Amniotic stem cell (primary cell): ENCODE measurements around the gene MTCL3.

Experiments used
- DNase-seq: peaks from one replicate; lab custom pipeline; 2025; lab: John Stamatoyannopoulos, UW

The MTCL3 gene

DNA sequence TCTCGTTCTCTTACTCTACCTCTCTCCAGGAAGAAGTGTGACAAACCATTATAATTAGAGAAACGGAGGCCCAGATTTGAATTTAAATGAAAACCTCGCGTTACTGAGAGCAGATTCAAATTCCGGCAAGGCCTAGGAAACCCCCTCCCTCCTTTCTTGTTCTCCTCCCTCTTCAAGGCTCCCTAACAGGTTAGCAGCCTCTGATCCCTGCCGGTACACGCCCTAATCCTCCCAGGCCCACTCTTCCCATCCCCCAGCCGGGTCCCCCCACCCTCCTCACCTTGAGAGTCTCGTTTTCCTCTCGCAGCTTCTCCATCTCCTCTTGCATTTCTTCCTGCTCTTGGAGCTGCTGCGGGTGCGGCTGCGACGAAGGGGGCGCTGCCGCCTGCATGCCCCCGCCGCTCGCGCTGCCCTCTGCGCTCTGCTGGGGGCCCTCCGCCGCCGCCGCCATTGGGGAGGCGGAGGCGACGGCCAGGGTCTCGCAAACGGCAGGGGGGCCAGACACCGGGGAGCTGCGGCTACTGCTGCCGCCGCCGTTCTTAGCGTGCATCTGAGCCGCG is 3.8 kb downstream of the MTCL3 start:
- DNase-seq, result no peak

DNA sequence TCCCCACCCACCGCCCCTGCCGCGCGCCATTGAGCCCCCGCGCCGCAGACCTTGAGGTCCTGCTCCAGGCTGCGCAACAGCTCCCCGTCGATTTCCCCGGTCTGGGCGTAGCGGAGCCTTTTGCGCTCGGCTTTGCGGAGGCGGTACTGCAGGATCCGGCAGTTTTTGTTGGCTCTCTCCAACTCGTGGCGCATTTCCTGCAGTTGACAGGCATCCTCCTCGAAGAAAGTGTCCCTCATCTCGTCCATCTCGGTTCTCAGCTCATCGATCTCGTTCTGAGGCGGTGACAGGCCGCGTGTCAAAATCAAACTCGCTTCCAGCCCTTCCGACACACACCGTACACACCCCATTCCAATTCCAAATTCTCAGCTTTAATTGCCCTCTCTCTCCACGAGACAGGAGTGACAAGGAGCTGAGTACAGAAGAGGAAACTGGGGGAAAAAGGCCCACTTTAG is 4.3 kb downstream of the MTCL3 start:
- no peak for DNase-seq

DNA sequence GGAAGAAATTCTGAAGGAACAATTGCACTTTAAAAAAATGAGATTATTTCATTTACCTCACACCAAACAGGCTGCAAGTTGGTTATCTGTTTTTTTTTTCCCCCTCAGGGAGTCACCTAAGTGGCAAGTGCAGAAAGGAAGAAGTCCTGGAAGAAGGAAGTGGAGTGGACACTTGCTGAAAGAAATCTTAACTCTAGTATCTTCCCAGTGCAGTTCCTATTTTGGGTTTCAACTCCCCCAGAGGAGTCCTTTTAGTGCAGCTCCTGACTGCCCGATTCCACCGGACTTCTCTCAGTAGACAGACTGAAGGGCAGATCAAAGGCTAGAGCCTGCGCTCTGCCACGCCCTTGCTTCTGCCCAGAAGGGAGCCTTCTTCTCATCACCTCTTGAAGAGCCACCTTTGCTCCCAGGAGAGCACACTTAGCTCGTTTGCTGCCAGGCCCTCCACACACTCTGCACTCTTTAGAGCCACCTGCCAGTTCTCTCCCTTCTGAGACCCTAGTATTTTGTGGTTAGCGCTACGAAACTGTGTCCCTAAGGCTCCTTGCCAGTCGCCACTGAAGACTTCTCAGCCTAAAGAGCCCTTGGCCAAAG is 4.9 kb downstream of the MTCL3 start:
- no peak for DNase-seq

DNA sequence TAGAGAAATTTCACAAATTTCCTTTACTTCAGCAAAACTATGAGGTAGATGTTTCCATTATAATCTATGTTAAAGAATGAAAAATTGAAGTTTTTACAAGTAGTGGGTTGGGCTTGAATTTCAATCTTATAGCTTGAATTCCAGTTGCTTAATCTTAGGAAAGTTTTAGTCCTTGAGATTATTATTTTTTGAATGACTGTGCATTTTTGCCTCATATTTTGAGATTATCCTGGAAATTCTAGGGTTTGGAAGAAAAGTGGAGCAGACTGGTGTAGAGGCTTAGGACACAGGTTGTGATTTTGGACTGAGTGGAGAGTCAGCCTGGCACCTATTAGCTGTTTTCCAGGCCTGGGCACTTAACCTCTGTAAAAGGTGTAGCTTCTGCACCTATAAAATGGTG is 5.7 kb downstream of the MTCL3 start:
- no peak for DNase-seq

DNA sequence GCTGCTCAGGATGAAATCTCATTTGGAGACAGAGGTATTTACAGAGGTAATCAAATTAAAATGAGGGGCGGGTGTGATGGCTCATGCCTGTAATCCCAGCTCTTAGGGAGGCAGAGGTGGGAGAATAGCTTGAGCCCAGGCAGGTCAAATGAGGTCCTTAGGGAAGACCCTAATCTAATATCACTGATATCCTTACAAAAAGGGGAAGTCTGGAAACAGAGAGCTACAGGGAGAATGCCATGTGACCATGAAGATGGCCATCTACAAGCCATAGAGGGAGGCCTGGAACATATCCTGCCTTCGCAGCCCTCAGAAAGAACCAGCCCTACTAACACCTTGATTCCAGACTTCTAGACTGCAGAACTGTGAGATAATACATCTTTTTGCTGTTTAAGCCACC is 8.3 kb downstream of the MTCL3 start:
- DNase-seq, result no peak

DNA sequence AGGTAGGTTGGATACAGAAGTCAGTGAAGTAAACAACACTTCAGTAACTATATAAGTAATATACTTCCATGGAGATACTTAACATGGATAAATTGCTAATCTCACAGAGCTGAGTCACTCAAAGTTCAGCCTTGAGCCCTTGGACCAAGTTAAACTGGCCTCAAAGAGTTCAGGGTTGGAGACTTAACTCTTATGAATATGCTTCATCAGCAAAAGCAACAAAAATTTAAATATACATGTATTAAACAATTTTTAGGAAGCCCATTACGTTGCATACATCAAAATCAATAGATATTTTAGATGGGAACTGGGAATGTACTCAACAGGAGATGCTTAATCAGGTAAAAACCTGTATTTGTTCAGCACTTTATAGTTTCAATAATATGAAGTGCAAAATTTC is 12.2 kb downstream of the MTCL3 start:
- DNase-seq, result no peak

DNA sequence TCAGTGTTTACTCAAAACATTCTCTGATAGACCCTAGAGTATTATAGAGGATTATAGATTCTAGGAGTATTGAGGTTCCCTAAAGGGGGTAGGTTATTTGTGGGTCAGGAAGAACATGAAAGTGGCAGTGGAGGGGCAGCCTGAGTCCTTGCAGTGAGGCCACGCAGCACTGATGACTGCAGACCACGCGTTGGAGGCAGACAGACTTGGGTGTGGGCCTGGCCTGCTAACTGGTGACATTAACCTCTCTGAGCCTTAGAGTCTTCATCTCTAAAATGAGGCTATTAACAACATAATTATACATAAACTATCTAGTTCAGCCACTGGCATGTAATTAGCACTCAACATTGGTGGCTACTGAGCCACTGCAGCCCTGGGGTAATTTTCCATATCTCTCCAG is 16.1 kb downstream of the MTCL3 start:
- no peak for DNase-seq

DNA sequence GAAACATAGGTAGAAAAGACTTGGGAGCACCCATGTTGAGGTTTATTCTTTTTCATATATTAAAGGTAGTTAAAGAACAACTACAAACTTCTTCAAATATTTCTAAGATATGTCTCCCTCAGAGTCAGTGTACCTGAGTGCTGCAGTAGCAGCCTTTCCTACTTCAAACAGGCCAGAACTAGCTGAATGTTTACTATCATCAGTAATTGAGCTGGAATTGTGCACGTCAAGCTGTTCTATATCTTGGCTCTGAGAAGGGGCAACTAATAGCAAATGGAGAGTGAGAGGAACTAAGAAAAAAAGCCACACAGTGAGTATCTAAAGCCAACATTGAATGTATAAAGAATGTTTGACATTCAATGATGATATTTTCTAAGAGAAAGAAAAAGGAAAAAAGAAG is 21.7 kb downstream of the MTCL3 start:
- DNase-seq, result no peak

DNA sequence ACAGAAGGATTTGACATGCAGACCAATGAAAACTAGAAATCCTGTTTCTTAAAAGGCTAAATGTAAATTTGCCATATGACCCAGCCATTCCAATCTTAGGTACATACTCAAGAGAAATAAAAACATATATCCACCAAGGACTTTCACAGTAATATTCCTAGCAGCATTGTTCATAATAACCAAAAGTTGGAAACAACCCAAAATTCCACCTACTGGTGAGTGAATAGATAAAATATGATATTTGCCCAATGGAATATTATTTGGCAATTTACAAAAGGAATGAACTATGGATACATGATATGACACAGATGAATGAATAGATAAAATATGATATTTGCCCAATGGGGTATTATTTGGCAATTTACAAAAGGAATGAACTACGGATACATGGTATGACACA is 22.7 kb downstream of the MTCL3 start:
- DNase-seq, result no peak

DNA sequence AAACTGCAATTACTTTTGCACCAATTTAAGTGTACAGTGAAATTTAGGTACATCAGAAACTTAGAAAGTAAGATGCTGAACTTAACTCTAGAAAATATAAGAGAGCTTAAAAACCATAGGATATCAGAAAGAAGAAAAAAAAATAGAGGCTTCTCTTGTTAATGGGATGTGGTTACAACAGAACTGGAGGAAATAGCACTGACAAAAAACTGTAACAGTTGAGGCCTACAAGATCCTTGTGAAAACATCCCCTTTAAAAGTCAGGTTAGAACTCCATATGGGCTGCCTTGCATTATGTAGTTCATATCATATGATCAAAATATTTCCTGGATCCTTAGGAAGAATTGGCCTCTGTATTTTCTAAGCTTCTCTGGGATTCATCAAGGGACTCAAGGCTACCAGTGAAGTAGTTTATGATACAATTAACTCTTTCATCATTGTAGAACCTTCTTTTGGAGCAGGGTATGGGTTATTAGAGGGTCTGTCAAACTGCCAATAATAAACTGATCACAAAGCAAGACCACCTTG is 24.8 kb downstream of the MTCL3 start:
- DNase-seq, result no peak

DNA sequence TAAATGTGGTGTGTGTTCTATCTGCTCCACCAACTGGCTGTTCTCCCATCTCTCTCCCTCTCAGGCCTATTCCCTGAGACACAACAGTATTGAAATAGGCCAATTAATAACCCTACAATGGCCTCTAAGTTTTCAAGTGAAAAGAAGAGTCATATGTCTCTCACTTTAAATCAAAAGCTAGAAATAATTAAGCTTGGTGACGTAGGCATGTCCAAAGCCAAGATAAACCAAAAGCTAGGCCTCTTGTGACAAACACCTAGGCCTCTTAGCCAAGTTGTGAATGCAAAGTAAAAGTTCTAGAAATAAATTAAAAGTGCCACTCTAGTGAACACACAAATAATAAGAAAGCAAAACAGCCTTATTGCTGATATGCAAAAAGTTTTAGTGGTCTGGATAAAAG is 29.9 kb downstream of the MTCL3 start:
- no peak for DNase-seq

DNA sequence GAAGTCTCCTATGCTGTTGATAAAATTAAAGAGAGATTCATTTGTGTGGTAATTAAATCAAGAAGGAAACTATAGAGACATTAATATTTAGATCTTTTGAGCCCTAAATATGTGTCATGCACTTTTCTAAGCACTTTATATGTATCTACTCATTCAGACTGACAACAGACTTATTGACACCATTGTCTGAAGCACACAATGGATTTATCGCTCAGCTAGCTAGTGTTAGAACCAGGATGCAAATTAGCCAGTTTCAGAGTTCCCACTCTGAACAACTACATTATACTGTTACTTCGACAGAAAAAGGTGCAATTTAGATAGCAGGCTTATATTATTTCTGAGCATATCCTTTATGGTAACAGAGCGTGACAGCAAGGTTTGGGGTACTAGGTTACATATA is 32.2 kb downstream of the MTCL3 start:
- DNase-seq, result no peak

DNA sequence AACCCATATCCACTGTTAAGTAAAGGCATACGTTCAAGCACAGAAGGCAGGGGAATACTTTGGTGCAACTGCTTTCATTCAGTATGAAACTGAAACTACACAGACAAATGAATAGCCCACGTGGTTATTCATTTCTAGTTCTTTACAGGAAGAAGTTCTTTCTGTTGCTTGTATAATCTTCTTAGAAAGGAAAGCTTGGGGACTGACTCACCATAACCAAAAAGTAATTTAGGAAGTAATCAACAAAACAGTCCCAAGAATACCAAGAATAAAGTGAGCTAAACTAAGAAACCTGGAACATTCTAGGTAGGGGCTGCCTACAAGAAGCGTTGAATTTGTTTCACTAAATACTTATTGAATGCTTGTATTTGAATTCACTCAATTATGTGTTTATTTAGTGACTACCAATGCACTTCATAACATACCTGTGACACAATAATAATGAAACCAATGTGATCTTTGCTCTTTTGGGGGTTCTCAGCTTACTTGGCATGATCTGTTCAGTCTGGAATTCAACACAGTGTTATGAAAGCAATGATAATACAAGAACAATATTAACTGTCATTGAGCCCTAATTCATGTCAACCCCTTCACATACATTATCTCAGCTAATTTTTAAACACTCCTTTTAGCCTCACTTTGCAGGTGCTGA is 34.8 kb downstream of the MTCL3 start:
- DNase-seq, result no peak

DNA sequence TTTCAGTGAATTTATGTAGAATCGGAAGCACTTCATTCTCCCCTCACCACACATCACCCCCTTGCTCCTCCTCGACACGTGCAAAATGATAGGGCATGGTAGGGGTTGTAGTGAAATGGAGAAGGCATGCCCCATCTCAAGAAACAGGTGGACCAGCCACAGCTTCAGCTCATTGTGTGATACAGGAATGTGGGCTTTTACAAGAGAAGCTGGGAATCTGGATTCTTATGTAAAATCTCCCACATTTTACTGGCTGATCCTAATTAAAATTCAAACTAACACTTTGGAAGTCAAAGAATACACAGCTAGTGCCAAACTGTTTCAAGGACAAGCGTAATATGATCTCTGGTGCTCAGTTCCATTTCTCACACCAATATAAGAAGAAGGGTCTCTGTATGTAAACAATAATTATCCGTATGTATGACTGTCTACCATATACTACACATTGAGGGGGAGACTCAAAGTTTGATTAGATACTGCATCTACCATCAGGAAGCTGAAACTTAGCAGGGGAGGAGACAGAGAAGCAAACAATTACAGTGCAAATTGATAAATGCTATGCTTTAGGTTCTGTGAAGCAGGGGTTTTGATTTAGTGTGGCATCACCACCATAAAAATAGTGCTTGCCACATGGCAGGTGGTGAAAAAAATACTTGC is 35.6 kb downstream of the MTCL3 start:
- no peak for DNase-seq

DNA sequence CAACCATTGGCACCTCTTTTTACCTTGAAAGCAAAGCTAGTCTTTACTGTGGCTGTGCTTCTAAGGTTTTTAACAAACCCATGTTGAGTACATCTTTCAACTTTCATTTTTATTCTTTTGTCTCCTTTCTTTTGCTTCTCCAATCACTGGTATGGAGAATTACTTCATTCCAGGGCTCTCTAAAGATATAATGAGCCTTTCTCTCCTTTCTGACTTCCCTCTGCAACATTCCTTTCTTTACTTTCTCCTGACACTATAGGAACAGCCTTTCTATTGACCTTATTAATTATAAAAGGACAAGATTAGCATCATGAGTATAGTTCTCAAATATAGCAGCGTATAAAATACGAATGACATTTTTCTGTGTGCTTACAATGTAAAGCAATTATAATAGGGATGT is 36.8 kb downstream of the MTCL3 start:
- no peak for DNase-seq

DNA sequence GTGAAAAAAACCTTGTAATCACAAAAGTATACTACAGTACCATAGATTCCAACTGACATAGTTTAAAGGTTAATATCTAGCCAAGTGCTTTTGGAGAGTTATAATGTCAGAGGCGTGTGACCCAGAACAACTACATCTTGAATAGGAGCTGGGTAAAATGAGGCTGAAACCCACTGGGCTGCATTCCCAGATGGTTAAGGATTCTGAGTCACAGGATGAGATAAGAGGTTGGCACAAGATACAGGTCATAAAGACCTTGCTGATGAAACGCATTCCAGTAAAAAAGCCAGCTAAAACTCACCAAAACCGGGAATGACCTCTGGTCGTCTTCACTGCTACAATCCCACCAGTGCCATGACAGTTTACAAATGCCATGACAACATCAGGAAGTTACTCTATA is 37.5 kb downstream of the MTCL3 start:
- no peak for DNase-seq

DNA sequence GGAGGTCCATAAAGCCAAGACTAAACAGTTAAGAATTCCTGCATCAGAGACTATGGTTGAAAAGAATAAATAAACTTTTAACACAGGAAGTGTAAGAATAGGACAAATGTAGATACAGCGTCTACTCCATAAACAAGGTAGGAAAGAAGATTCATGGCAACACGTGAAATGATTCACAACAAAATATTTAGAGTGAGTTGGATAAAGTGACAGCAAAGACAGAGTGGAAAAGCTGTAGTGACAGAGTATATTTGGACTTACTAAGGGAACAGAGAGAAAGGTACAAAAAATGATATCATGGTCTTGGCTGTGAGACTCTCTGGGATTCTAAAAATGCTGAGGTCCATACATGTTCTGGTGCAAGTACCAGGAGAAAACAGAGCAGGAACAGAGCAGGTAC is 38.0 kb downstream of the MTCL3 start:
- DNase-seq, result no peak

DNA sequence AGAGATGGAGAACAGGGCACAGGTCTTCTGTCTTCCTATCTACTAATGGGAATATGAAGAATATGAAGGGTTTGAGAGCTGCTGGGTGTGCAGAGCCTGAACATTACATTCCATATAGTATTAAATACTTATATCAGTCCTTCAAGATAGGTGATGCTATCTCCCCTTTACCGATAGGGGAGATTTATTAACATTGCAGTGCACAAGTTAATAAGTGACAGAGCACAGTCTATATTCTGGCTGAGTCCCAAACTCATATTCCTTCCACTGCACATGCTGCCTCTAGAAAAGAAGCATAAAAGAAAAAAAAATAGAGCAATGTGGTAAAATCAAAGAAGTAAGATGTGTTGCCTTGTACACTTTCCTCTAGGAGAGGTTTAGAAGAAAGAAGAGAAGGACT is 41.5 kb downstream of the MTCL3 start:
- DNase-seq, result no peak

DNA sequence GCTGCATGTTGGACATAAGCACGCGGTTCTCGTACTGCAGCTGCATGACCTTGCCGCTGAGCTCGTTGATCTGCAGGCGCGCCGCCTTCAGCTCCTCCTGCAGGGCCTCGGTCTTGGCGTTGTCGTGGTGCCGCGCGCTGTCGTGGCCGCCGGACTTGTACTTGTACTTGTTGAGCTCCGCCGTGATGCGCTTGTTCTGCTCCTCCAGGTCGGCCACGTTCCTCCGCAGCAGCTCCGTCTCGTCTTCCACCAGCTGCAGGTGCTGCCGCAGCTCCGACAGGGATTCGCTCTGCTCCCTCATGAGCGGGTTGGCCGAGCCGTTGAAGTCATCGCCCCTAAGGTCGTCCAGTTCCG is 43.3 kb downstream of the MTCL3 start:
- DNase-seq, result no peak

DNA sequence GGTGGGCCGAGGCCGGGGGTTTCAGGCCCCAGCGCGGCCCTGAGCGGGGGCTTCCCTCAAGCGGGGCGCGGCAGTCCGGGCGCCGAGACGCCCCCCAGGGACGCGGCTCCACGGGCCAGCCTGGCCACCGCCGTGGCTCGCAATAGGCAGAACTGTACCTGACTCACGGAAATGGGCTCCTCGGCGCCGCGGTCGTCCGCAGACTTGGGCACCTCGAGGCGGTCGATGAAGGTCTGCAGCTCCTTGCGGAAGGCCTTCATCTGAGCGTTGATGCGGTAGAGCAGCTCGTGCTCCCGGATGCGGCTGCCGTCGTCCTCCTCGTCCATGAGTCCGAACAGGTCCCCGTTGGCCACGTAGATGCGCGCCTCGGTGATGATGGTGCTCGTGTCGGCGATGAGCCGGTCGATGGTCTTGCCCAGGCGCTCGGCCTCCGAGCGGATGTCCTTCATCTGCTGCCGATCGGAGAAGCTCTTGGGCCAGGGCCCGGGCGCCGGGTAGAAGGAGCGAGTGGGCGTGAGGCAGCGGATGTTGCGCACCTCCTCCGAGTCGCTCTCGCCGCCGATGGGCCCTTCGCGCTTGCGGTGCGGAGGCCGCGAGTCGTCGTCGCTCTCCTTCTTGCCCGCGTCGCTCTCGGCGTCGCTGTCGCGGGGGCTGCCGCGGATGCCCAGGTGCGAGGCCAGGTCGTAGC is 43.9 kb downstream of the MTCL3 start:
- no peak for DNase-seq

DNA sequence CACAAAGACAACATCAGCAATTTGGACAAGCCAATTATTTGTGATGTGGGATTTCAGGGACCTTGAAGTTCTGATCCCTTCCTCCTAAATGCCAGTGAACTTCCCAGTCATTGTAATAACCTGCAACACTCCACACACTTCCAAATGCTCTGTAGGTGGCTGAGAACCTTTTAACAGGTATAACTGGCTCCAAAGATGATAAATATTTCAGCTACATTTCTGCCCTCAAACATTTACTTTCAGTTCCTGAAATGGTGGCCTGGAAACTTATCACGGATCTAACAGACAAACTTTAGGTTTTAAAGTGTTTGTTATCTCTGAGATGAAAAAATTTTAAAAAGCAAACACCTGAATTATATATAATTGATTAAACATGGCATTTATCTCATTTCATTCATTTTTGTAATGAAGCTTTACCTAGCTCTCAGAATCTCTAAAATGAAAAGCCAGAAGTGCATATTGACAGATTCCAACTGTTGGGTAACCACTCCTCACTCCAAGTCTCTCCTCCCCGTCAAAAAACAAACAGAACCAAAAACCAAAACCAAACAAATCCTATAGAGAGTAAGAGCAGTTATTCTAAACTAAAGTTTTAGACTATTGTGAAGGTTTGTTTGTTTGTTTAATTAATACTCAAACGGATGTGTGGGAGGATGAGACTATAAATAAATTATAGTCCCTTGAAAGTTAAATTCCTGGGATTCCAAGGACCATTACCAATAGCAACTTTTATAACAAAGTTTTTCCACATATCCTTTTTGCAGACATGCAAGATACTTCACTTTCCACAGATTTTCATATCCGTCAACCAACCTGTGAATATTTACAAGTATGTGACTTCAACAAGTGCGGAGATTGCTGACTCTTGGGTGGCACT is 47.5 kb downstream of the MTCL3 start:
- DNase-seq, result no peak

DNA sequence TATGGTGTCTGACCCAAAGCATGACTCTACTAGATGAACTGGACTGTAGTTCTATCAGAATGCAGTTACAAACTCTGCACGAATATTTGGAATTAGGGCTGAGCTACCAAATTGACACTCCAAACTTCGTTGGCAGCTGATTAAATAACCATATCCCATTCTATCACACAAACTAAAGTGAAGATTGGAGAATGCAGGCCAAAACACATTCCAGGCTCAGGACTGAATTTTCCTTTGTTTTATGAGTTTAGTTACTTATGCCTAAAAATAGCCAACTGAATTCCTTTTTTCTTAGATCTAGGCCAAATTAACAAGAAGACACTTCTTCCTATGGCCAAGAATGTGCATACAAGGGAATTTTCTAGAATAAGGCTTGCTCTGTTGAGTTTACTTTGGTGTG is 50.2 kb downstream of the MTCL3 start:
- DNase-seq, result no peak
